ENCODE measurements around the gene DOK6. TPM values are rescaled to one million over a fixed set of nuclear protein-coding genes. Genes with fewer than 3 reads are reported as not detected.

The DOK6 gene
- total and polyA plus RNA-seq, 10 of the 15 experiments (the other 5 are each of a cell fraction or from before 2014, with no cell fraction given) = 0.01 to 0.09 (median 0.04) TPM; not detected in 4

DNA sequence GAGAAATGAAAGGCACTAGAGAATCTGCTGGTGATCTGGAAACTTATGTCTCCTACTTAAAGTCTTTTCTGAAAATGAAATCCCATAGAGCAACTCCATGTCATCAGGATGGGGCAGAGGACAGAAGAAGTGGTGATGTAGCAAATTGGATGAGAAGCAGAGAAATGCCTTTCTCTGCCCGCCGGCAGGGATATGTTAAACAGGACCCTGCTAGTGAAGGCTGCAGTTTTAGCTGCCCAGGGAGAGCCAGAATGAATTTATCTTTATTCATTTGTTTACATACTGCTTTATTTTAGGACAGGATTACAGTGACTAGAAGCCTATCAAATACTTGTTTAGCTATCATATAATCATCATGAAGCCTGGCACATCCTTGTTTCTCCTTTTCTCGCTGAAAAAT is 247.0 kb downstream of the DOK6 start:
- no peak for ATAC-seq
- 0 out of 4 replicates have a peak, but pooled peaks cover 0 to 2% of the 10 kb centered on the region in 2 experiments for H3K27me3 ChIP-seq (replicated peaks in 1 of 2; ENCODE audit: control insufficient read depth in 2 of 2, insufficient read depth in 2 of 2, low read length in 1 of 2)
- TF ChIP-seq EZH2 (IDR thresholded peaks at IDR 0.05; ENCODE audit: borderline replicate concordance, control insufficient read depth, low read depth, low read length) (no peak), LARP7 (IDR thresholded peaks at IDR 0.05) (no peak), ATF7 (IDR thresholded peaks at IDR 0.05; ENCODE audit: low read depth) (no peak), IKZF1 (conservative IDR thresholded peaks at IDR 0.05) (no peak), RELB (IDR thresholded peaks at IDR 0.05; ENCODE audit: low read depth) (no peak), WRNIP1 (IDR thresholded peaks at IDR 0.05; ENCODE audit: borderline replicate concordance, low read depth, low read length) (no peak), KLF5 (IDR thresholded peaks at IDR 0.05; ENCODE audit: partially characterized antibody) (no peak), SIN3A (IDR thresholded peaks at IDR 0.05; ENCODE audit: low read depth, low read length) (no peak), FOS (IDR thresholded peaks at IDR 0.05; ENCODE audit: borderline replicate concordance, extremely low read depth, insufficient read length) (no peak), MAX (IDR thresholded peaks at IDR 0.05; ENCODE audit: low read depth, low read length) (no peak)
- H3K4me3 ChIP-seq = no peak overlapping the region
- in situ Hi-C loops (cut with MboI) (no loop called here), intact Hi-C loops (cut with micrococcal nuclease; ENCODE audit: unreplicated experiment) (no loop called here)
- SMC1A ChIA-PET (ENCODE audit: uncharacterized antibody, unreplicated experiment) = interaction anchor here (0.7 kb wide), 1 partner anchor 312 kb away, joined by 3 read pairs; no protein-coding TSS in a partner anchor
- no peaks in the 10 kb centered on the region for H3K36me3 ChIP-seq (ENCODE audit: control insufficient read depth in 2 of 2, insufficient read depth in 2 of 2, low read length in 1 of 2)
- H3K4me2 ChIP-seq (ENCODE audit: control insufficient read depth, insufficient read depth) = no peak overlapping the region
- H3K4me1 ChIP-seq (ENCODE audit: control insufficient read depth, insufficient read depth, low read length) = no peaks in the 10 kb centered on the region
- H3K9me3 ChIP-seq (replicated peaks; ENCODE audit: control insufficient read depth, insufficient read depth, low read length) = no peaks in the 10 kb centered on the region
- no peak for DNase-seq (ENCODE audit: low read depth, low spot score)
- H4K20me1 ChIP-seq (ENCODE audit: control insufficient read depth, insufficient read depth) = no peaks in the 10 kb centered on the region
- H2AFZ ChIP-seq (ENCODE audit: control insufficient read depth, low read depth, low read length) = no peak overlapping the region
- no peak overlapping the region for H3K27ac ChIP-seq (ENCODE audit: control insufficient read depth, insufficient read depth)
- RAD21 ChIA-PET (ENCODE audit: unreplicated experiment) = no interaction called here
- H3K9ac ChIP-seq (ENCODE audit: control insufficient read depth, insufficient read depth, low read length) = no peak overlapping the region
- POLR2A ChIA-PET = no interaction called here
- 54% methylated on average over 3 of the region's 3 CpGs for WGBS (ENCODE audit: insufficient coverage, insufficient replicate concordance, low lambda C conversion rate, missing lambda C conversion rate)
- no peak for FAIRE-seq
- no TSS peak for BruUV-seq (replicated peaks)
- H3K79me2 ChIP-seq (ENCODE audit: control insufficient read depth, insufficient read depth, low read length) = no peaks in the 10 kb centered on the region
- CTCF ChIA-PET = no interaction called here
